Mucosa of gallbladder (tissue), 1 donor: ENCODE data around the gene UNKL. TPM values are rescaled to one million over a fixed set of nuclear protein-coding genes. Genes with fewer than 3 reads are reported as not detected.

Experiments
- DNase-seq: peaks from one replicate; pipeline ENCODE4 v3.0.0-alpha.2; 2020; ENCODE audit warnings: low spot score
- total RNA-seq: library from RNA; stranded (reverse); gene quantifications from one replicate; pipeline ENCODE4 v1.2.1, GENCODE V29; 2021
- donor health status: DM: no; HTN: no; CAD: no.

UNKL gene
- total RNA-seq, 1 donor from 2014 or later, result 32.6 TPM

DNA sequence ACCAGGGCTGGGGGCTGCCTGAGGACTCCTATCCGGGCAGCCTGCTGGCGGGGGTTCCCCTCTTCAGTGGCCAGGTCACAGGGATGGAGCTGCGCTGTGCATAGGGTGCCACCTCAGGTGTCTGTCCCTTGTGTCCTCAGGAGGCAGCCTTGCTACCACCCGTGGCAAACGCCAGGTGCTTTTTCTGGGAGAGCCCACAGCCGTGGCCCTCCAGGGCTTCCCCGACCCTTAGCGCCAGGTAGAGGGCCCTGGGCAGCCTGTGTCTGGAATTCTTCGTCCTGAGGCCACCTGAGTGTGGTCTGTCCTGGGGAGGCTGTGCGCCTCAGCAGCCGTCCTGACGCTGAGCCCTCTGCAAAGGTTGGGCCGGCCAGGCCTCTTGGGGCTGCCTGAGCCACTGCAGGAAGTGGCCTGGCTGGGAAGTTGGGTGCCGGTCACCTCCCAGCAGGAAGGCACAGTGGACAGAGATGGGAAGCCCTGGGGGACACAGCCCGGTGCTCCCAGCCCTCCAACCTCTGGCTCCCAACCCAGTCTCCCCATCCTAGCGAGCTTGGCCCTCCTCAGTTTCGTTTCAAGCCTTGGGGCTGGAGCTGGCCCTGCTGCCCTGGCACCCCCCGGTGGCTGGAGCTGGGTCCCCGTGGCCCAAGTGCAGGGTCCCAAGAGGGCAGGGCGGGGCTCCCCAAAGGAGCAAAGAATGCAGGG, 88.7 kb downstream of the UNKL start:
- DNase-seq, result no peak

DNA sequence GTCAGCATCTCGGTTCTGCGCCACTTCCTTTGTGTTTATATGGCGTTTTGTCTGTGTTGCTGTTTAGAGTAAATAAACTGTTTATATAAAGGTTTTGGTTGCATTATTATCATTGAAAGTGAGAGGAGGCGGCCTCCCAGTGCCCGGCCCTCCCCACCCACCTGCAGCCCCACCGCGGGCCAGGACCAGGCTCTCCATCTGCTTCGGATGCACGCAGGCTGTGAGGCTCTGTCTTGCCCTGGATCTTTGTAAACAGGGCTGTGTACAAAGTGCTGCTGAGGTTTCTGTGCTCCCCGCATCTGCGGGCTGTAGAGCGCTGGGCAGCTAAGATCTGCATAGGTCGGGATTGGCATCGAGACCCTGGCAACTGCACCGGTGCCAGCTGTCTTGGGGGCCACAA, 89.2 kb downstream of the UNKL start:
- DNase-seq, result no peak

- no peak for DNase-seq
Measured at GRCh38 chr16:1324286-1324826, 90.1 kb downstream of the UNKL start.

GRCh38 chr16:1323296-1324239, 90.9 kb downstream of the UNKL start:
- DNase-seq, result no peak

GRCh38 chr16:1322407-1322806, 92.1 kb downstream of the UNKL start:
- DNase-seq, result no peak

GRCh38 chr16:1320658-1321240, 93.8 kb downstream of the UNKL start:
- no peak for DNase-seq

- no peak for DNase-seq
Measured at GRCh38 chr16:1320097-1320496, 94.4 kb downstream of the UNKL start.

- DNase-seq, result no peak
Measured at GRCh38 chr16:1319041-1319440, 95.5 kb downstream of the UNKL start.

GRCh38 chr16:1318268-1318545, 96.3 kb downstream of the UNKL start:
- no peak for DNase-seq

DNA sequence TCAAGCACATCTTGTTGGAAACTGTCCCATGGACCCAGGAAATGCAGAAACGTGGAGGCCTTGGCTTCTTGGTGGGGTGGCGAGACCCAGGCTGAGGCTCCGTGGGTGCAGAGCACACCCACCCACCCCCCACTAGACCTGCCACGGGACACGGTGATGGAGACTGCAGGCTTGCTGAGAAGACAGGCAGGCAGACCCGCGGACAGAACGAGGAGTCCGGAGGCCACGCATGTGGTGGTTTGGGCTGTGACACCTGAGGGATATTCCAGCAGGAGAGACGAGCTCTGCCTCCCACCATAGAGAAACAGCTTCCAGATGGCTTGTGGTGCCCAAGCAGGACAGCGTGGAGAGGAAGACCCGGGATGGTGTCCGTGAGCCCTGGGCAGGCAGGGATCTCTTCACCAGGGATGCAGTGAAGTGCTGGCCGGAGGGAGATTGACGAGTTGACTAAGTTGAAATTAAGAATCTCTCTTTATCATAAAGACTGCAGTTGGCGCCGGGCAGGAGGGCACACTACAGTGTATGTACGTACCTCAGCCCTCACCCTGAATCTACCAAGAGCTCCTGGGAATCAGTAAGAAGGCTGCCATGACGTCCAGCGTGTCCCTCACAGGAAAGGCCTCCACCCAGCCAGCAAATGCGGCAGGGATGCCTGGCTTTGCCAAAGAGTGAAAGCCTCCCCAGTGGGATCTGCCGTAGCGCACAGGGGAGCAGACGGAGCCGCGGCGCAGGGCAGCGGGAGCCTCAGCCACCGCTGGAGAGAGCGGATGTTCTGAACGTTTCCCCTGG, 96.8 kb downstream of the UNKL start:
- DNase-seq, result no peak

DNA sequence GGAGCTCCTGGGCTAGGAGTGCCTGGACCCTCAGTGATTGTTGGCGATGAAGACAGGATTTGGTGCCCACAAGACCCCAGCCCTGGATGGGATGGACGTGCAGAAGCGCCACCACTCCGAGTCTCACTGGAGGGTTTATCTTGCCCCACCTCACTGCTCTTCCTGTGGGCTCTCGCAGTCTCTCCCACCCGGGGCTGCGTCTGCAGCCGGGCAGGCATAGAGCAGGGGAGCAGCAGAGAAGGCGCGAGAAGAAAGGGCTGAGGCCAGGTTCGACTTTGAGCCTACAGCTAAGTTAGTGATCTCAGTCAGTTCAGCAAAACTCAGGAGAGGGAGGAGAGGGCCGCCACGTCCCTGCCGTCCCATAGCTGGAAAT, 98.5 kb downstream of the UNKL start:
- DNase-seq, result no peak

- DNase-seq, result no peak
Measured at GRCh38 chr16:1315081-1316032, 99.1 kb downstream of the UNKL start.

DNA sequence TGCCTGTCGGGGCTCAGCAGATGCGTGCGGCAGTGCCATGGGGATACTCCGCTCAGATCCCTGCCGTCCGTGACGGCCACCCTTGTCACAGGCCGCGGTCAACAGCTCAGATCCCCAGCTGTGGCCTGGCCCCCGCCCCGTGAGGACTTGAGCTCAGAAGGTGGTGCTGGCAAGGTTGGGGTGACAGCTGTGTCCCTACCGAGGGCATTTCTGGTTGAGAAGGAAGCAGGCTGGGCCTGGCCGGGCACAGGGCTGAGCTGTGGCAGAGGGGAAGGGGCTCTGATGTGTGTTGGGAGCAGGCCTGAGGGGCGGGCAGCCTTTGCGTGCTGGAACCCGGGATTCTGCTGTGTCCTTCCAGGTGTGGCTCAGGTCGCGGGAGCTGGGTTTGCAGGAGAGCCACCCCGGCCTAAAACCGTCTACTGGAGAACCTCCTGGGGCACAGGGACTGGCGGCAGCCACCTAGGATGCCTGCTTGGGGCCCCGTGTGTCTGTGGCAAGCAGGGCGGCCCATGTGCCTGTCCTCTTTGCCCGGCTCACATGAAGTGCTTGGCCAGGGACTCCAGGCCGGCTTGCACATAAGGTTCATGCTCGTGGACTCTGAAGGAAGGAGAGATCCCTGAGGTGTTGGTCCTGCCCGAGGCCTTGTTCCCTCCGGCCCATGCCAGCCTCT, 100.0 kb downstream of the UNKL start:
- DNase-seq, result no peak

DNA sequence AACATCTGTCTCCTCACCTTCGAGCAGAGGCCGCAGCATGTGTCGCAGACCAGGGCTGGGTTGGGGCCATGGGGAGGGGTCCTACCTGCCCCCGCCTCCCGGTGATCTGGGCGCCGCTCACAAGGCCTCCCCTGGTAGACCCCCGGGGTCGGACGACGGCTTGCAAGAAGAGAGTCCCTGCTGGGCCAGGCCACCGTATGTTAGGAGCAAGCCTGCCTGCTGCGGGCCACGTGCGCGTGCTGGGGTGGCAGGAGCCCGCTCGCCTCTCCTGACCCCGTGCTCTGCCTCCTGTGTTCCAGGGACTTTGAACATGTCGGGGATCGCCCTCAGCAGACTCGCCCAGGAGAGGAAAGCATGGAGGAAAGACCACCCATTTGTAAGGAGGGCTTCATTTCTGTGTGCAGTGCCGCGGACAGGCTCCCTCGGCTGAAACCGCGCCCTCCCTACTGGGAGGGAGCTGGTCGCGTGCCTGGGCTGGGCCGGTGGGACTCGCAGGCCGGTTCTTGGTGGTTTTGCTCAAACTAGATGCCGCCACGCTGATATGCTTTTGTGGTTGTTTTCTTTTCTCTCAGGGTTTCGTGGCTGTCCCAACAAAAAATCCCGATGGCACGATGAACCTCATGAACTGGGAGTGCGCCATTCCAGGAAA, 100.7 kb downstream of the UNKL start:
- no peak for DNase-seq

Other genes starting within 250 kb of the UNKL start
- gene TPSG1, start 189.4 kb downstream of the UNKL start, total RNA-seq, result 1.6 TPM
- 215 TPM for gene TPSB2, start 184.5 kb downstream of the UNKL start, total RNA-seq
- 139 TPM for gene TPSAB1, start 174.0 kb downstream of the UNKL start, total RNA-seq
- gene TPSD1, start 158.6 kb downstream of the UNKL start, total RNA-seq, result 0.69 TPM
- 100 TPM for gene UBE2I, start 105.1 kb downstream of the UNKL start, total RNA-seq
- gene BAIAP3, start 81.1 kb downstream of the UNKL start, total RNA-seq, result 2.6 TPM
- 51.2 TPM for gene TSR3, start 62.8 kb downstream of the UNKL start, total RNA-seq
- 86.6 TPM for gene GNPTG, start 62.8 kb downstream of the UNKL start, total RNA-seq
- gene UQCC4, start 6.0 kb upstream of the UNKL start, total RNA-seq, result 8.7 TPM
- not detected for gene PERCC1, start 16.4 kb upstream of the UNKL start, total RNA-seq
- gene CCDC154, start 29.9 kb upstream of the UNKL start, total RNA-seq, result 3.6 TPM
- gene CLCN7, start 60.3 kb upstream of the UNKL start, total RNA-seq, result 111 TPM
- 0.14 TPM for gene PTX4, start 74.2 kb upstream of the UNKL start, total RNA-seq
- gene TELO2, start 78.7 kb upstream of the UNKL start, total RNA-seq, result 49.8 TPM
- 23.1 TPM for gene TMEM204, start 119.0 kb upstream of the UNKL start, total RNA-seq
- gene IFT140, start 197.4 kb upstream of the UNKL start, total RNA-seq, result 48.5 TPM
- 21.1 TPM for gene CRAMP1, start 197.7 kb upstream of the UNKL start, total RNA-seq